Stomach (tissue), 9 donors: ENCODE measurements around the gene MLLT10. TPM values are rescaled to one million over a fixed set of nuclear protein-coding genes. Genes with fewer than 3 reads are reported as not detected.
"Not testable (repeated sequence)": the region's sequence is repeated elsewhere in the genome, so short reads cannot be mapped to it uniquely, and the experiment has no call there.

Source experiments
- DNase-seq, 2 donors: peaks; one replicate each; pipeline versions ENCODE4 v3.0.0 to v3.0.0-alpha.2; 2013 to 2019
- H3K27ac ChIP-seq, 5 donors: fragments of 200-600 bp in 4 of 5; sonication (generic) in 4 of 5; one replicate each; pipeline ENCODE4 v1.5.1; 2013 to 2019; ENCODE audit warnings: mild to moderate bottlenecking in 1 of 5, moderate library complexity in 1 of 5
- H3K27me3 ChIP-seq, 3 donors: fragments of 200-600 bp; sonication (generic); one replicate each; pipeline ENCODE4 v1.5.1; 2017 to 2019; ENCODE audit warnings: mixed run types in 1 of 3
- H3K36me3 ChIP-seq, 4 donors: fragments of 200-600 bp; sonication (generic); 1 replicate in 3 of 4; 2 replicates in 1 of 4; pipeline ENCODE4 v1.5.1; 2016 to 2019
- H3K4me1 ChIP-seq, 4 donors: fragments of 200-600 bp; sonication (generic); one replicate each; pipeline ENCODE4 v1.5.1; 2016 to 2019
- H3K4me3 ChIP-seq, 4 donors: fragments of 200-600 bp; sonication (generic) in 3 of 4; one replicate each; pipeline ENCODE4 v1.5.1; 2016 to 2019; ENCODE audit warnings: mild to moderate bottlenecking in 1 of 4
- H3K9me3 ChIP-seq, 4 donors: fragments of 200-600 bp; sonication (generic); one replicate each; pipeline ENCODE4 v1.5.1; 2016 to 2019
- EP300 ChIP-seq: sonication (generic); formaldehyde crosslinking; IDR thresholded peaks from one replicate; pipeline ENCODE4 v1.6.1; 2017; ENCODE audit warnings: antibody characterized with exemption
- POLR2A ChIP-seq, 4 donors: fragments of 450-650 bp; IDR thresholded peaks; one replicate each; pipeline ENCODE4 v1.6.1; 2016; ENCODE audit warnings: antibody characterized with exemption in 4 of 4, control low read depth in 2 of 4, mild to moderate bottlenecking in 1 of 4, moderate library complexity in 1 of 4
- POLR2AphosphoS5 ChIP-seq, 3 donors: sonication (generic); formaldehyde crosslinking; IDR thresholded peaks; one replicate each; pipeline ENCODE4 v1.6.1; 2016; ENCODE audit warnings: antibody characterized with exemption in 3 of 3
- WGBS, 5 donors: extraction: QIAGEN DNeasy Blood & Tissue Kit in 3 of 5; methylation state at CpG; one replicate each; pipeline versions ENCODE4 v1.1.5 to v1.1.7; 2013 to 2018; 5-methylcytosine and 5-hydroxymethylcytosine counted together
- intact Hi-C: fragments of 100-400 bp; cut with DNase I; formaldehyde crosslinking; loops from one replicate; pipeline ENCODE4 v1.15.1; 2023; ENCODE audit warnings: low total_unique reads
- polyA plus RNA-seq, 3 donors: library from polyadenylated mRNA; stranded (reverse); fragments of 200-250 nt; gene quantifications; one replicate each; pipeline ENCODE4 v1.2.3, GENCODE V29; 2013
- total RNA-seq, 5 donors: library from RNA; depleted of rRNA; stranded (reverse); fragments of >200 nt; gene quantifications; one replicate each; pipeline versions ENCODE4 v1.1.0 to v1.2.3, GENCODE V29; 2014 to 2016
- TF ChIP-seq, protein P1 (sequence below), 7 experiments: fragments of 450-650 bp in 4 of 7; fragments of 200-600 bp in 3 of 7; sonication (generic) in 3 of 7; IDR thresholded peaks; one replicate each; pipeline ENCODE4 v1.5.1; 2016 to 2019; ENCODE audit warnings: antibody characterized with exemption in 7 of 7, control low read depth in 2 of 7, mild to moderate bottlenecking in 1 of 7
- donor health status: healthy with polysubstance abuse.
- donor health status: Bipolar disorder and iron deficiency.
- donor health status: healthy.

Gene MLLT10
- total and polyA plus RNA-seq, 8 donors, result 12.8 to 76.9 (median 23.8) TPM

- no peak for DNase-seq
- H3K27me3 ChIP-seq, result no peaks in the 10 kb centered on the region
- no peaks in the 10 kb centered on the region for H3K9me3 ChIP-seq
- H3K36me3 ChIP-seq, result peaks cover 0 to 26% (median 19%) of the 10 kb centered on the region in 4 donors
- 85 to 93% (median 91%) methylated on average over 3 of the region's 3 CpGs for WGBS, 5 donors
- no peak overlapping the region for H3K4me3 ChIP-seq
- H3K27ac ChIP-seq, result no peak overlapping the region
- peaks cover 0 to 5% (median 0%) of the 10 kb centered on the region in 4 donors for H3K4me1 ChIP-seq
- intact Hi-C loops, result no loop called here
- TF ChIP-seq EP300 (no peak), POLR2A (IDR thresholded peaks at IDR 0.05) (no peak), POLR2AphosphoS5 (IDR thresholded peaks at IDR 0.05) (no peak)
- TF ChIP-seq, protein P1, sequence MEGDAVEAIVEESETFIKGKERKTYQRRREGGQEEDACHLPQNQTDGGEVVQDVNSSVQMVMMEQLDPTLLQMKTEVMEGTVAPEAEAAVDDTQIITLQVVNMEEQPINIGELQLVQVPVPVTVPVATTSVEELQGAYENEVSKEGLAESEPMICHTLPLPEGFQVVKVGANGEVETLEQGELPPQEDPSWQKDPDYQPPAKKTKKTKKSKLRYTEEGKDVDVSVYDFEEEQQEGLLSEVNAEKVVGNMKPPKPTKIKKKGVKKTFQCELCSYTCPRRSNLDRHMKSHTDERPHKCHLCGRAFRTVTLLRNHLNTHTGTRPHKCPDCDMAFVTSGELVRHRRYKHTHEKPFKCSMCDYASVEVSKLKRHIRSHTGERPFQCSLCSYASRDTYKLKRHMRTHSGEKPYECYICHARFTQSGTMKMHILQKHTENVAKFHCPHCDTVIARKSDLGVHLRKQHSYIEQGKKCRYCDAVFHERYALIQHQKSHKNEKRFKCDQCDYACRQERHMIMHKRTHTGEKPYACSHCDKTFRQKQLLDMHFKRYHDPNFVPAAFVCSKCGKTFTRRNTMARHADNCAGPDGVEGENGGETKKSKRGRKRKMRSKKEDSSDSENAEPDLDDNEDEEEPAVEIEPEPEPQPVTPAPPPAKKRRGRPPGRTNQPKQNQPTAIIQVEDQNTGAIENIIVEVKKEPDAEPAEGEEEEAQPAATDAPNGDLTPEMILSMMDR (IDR thresholded peaks at IDR 0.05), result no peak
Measured at GRCh38 chr10:21617267-21617666, 83.2 kb downstream of the MLLT10 start.

GRCh38 chr10:21623291-21623690 lies 89.3 kb downstream of the MLLT10 start:
- Histone ChIP-seq H3K36me3 (peaks cover 8 to 33% (median 31%) of the 10 kb centered on the region in 4 donors), H3K27me3 (no peaks in the 10 kb centered on the region), H3K9me3 (no peaks in the 10 kb centered on the region), H3K27ac (no peak overlapping the region), H3K4me3 (no peak overlapping the region), H3K4me1 (peaks cover 0 to 6% (median 0%) of the 10 kb centered on the region in 4 donors)
- TF ChIP-seq EP300, result no peak
- TF ChIP-seq, protein P1 (IDR thresholded peaks at IDR 0.05), result no peak
- TF ChIP-seq POLR2A (IDR thresholded peaks at IDR 0.05), result no peak
- TF ChIP-seq POLR2AphosphoS5 (IDR thresholded peaks at IDR 0.05), result no peak
- WGBS, 5 donors, result 55 to 83% (median 65%) methylated on average over 1 of the region's 1 CpG
- no peak for DNase-seq
- intact Hi-C loops, result no loop called here

DNA sequence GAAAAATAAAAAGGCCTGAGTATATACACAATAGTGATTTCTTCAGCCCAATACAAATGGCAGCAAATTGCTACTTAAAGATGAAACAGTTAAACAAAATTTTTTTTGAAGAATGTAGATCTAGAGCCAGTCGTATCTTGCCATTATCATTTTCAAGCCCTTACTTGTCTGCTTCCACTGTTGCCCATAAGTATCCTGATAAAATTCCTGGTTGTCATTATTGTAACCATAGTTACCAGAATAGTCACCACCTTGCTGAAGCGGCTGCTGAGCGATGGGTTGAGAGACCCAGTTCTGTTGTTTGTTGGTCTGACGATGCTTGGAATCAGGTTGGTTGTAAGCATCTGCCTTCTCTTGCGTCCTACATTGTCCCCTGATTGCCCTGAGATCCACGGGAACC lies 90.4 kb downstream of the MLLT10 start:
- intact Hi-C loops, H3K4me3 ChIP-seq, H3K9me3 ChIP-seq, H3K27ac ChIP-seq, H3K27me3 ChIP-seq, H3K4me1 ChIP-seq, DNase-seq: not testable (repeated sequence)
- peaks cover 8 to 41% (median 30%) of the 10 kb centered on the region in 4 donors for H3K36me3 ChIP-seq
- 93 to 100% (median 96%) methylated on average over 6 of the region's 6 CpGs for WGBS, 5 donors

DNA sequence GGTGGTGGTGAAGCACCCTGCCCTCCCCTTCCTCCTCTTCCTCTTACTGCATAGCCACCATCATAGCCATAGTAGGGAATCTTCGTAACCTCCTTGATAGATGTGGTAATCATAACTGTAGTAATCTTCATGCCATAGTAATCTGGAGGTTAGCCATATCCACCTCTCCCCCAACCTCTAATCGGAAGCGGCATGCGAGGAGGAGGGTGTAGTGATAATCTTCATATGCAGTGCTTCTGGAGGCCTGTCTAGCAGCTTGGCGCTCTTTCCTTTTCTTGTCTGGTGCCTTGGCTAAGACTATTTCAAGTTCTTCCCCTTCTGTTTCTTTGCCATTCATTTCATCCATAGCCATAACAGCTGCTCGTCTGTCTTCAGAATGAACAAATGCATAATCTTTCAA lies 90.9 kb downstream of the MLLT10 start:
- DNase-seq, result no peak
- TF ChIP-seq, protein P1 (IDR thresholded peaks at IDR 0.05), result no peak
- TF ChIP-seq EP300 (no peak), POLR2A (IDR thresholded peaks at IDR 0.05) (no peak), POLR2AphosphoS5 (IDR thresholded peaks at IDR 0.05) (no peak)
- intact Hi-C loops, result no loop called here

GRCh38 chr10:21625623-21626229 lies 91.7 kb downstream of the MLLT10 start:
- no peak overlapping the region for H3K4me3 ChIP-seq
- peaks cover 8 to 38% (median 27%) of the 10 kb centered on the region in 4 donors for H3K36me3 ChIP-seq
- peaks cover 0 to 6% (median 0%) of the 10 kb centered on the region in 4 donors for H3K4me1 ChIP-seq
- intact Hi-C loops, result no loop called here
- no peaks in the 10 kb centered on the region for H3K9me3 ChIP-seq
- H3K27me3 ChIP-seq, result no peaks in the 10 kb centered on the region
- TF ChIP-seq POLR2A (IDR thresholded peaks at IDR 0.05) (no peak), EP300 (no peak), POLR2AphosphoS5 (IDR thresholded peaks at IDR 0.05) (no peak)
- TF ChIP-seq, protein P1 (IDR thresholded peaks at IDR 0.05), result no peak
- H3K27ac ChIP-seq, result no peak overlapping the region
- 89 to 97% (median 89%) methylated on average over 3 of the region's 3 CpGs for WGBS, 5 donors
- no peak for DNase-seq

More for the DNA sequence above, 90.9 kb downstream of the MLLT10 start:
- no peak overlapping the region for H3K4me3 ChIP-seq
- H3K4me1 ChIP-seq, result peaks cover 0 to 6% (median 0%) of the 10 kb centered on the region in 4 donors
- no peaks in the 10 kb centered on the region for H3K27me3 ChIP-seq
- no peak overlapping the region for H3K27ac ChIP-seq
- no peaks in the 10 kb centered on the region for H3K9me3 ChIP-seq
- WGBS, 5 donors, result 92 to 97% (median 95%) methylated on average over 6 of the region's 6 CpGs
- peaks cover 8 to 41% (median 30%) of the 10 kb centered on the region in 4 donors for H3K36me3 ChIP-seq
